PC-9 (cell line): ENCODE data around the gene HOXD11.

Source experiments
- CTCF ChIP-seq: fragments of 200-600 bp; sonication (generic); conservative IDR thresholded peaks from 2 replicates; pipeline ENCODE4 v1.6.1; 2017; ENCODE audit warnings: mixed run types, antibody characterized with exemption, mild to moderate bottlenecking, moderate library complexity
- EZH2 ChIP-seq: fragments of 200-600 bp; sonication (generic); IDR thresholded peaks from 2 replicates; pipeline ENCODE4 v1.8.0; 2017; ENCODE audit warnings: antibody characterized with exemption, low read depth

GRCh38 chr2:176147800-176148496, 40.9 kb downstream of the HOXD11 start:
- TF ChIP-seq CTCF (no peak), EZH2 (no peak)
